GM12874 (cell line): ENCODE measurements around the gene EML4.

Experiments used
- CTCF ChIP-seq: IDR thresholded peaks from 2 replicates; pipeline ENCODE4 v1.5.1; 2011; ENCODE audit warnings: low read depth, mild to moderate bottlenecking, control low read depth, low read length, moderate library complexity; ENCODE audit not compliant: insufficient read depth

EML4 gene

GRCh38 chr2:42296226-42296625 is 127.1 kb downstream of the EML4 start:
- no peak for TF ChIP-seq CTCF

- TF ChIP-seq CTCF, result no peak
Observed at GRCh38 chr2:42297322-42297936, 128.3 kb downstream of the EML4 start.

GRCh38 chr2:42298132-42298531 is 129.0 kb downstream of the EML4 start:
- no peak for TF ChIP-seq CTCF

GRCh38 chr2:42298996-42299754 is 130.0 kb downstream of the EML4 start:
- no peak for TF ChIP-seq CTCF

GRCh38 chr2:42300527-42300926 is 131.4 kb downstream of the EML4 start:
- no peak for TF ChIP-seq CTCF

- TF ChIP-seq CTCF, result no peak
Observed at GRCh38 chr2:42303252-42303651, 134.1 kb downstream of the EML4 start.

- no peak for TF ChIP-seq CTCF
Observed at GRCh38 chr2:42304059-42304713, 135.0 kb downstream of the EML4 start.
